A673 (cell line): ENCODE results near the gene TIMD4.

ENCODE experiments used
- EZH2 ChIP-seq: fragments of 200-600 bp; sonication (generic); IDR thresholded peaks from 2 replicates; pipeline ENCODE4 v1.6.1; 2017; ENCODE audit warnings: borderline replicate concordance, low read depth, mild to moderate bottlenecking, mixed read lengths, antibody characterized with exemption, low read length; ENCODE audit not compliant: poor library complexity, severe bottlenecking
- TF ChIP-seq, protein P1 (sequence below): fragments of 300-800, 200-600 bp; sonication (generic); conservative IDR thresholded peaks from 2 replicates; pipeline ENCODE4 v1.5.1; 2017; ENCODE audit warnings: low read depth, mild to moderate bottlenecking, antibody characterized with exemption, low read length, moderate library complexity, mixed read lengths

DNA sequence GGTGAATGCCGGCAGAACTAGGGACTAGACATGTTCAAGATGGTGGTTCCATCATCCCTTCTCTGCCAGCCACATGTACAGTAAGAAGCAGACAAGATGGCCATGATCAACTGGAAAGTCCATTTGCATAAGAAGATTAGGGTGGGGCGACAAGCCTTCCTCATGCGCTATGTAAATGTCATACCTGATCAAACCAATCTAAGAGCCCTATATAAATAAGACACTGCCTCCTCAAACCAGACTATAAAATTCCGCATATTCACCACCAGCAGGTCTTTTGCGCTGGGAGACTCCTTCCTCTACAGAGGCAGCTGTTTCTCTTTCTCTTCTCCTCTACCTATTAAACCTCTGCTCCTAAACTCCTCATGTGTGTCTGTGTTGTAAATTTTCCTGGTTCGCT lies 53.8 kb downstream of the TIMD4 start:
- TF ChIP-seq, protein P1, sequence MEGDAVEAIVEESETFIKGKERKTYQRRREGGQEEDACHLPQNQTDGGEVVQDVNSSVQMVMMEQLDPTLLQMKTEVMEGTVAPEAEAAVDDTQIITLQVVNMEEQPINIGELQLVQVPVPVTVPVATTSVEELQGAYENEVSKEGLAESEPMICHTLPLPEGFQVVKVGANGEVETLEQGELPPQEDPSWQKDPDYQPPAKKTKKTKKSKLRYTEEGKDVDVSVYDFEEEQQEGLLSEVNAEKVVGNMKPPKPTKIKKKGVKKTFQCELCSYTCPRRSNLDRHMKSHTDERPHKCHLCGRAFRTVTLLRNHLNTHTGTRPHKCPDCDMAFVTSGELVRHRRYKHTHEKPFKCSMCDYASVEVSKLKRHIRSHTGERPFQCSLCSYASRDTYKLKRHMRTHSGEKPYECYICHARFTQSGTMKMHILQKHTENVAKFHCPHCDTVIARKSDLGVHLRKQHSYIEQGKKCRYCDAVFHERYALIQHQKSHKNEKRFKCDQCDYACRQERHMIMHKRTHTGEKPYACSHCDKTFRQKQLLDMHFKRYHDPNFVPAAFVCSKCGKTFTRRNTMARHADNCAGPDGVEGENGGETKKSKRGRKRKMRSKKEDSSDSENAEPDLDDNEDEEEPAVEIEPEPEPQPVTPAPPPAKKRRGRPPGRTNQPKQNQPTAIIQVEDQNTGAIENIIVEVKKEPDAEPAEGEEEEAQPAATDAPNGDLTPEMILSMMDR: no peak
- no peak for TF ChIP-seq EZH2
